Mammary epithelial cell (primary cell): ENCODE measurements around the gene VAMP3.

Source experiments
- CTCF ChIP-seq, 2 donors: IDR thresholded peaks in 1 of 2; conservative IDR thresholded peaks in 1 of 2; 2 replicates each; pipeline ENCODE4 v1.5.1; 2011 to 2012; ENCODE audit warnings: inconsistent platforms in 2 of 2, low read length in 2 of 2, mild to moderate bottlenecking in 2 of 2, control low read depth in 1 of 2, low read depth in 1 of 2; ENCODE audit not compliant: insufficient read depth in 1 of 2; ENCODE audit errors: extremely low read depth in 1 of 2
- EZH2 ChIP-seq: IDR thresholded peaks from 2 replicates; pipeline ENCODE4 v1.6.1; 2012; ENCODE audit warnings: low read length, inconsistent platforms, borderline replicate concordance

DNA sequence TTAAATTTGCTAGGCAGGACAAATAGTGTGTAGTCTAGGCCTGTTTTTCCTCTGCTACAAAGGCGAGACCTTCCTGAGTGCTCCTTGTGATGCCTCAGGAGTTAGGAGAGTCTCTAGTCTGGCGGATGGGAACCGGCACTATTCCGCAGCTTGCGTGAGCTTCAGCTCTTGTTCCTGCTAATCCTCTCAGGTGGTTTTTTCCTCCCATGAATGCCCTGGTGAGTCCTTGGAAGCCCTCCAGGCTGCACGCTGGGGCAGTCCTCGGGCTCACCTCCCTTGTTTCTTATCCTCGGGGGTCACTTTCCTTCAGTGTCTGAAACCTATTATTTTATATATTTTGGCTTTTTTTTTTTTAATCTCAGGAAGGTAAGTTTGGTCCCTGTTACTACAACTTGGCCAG is 53.6 kb downstream of the VAMP3 start:
- TF ChIP-seq CTCF (conservative IDR thresholded peaks at IDR 0.05 in 1 of 2, IDR thresholded peaks at IDR 0.05 in 1 of 2; ENCODE audit: extremely low read depth in 1 of 2, insufficient read depth in 1 of 2, low read depth in 1 of 2, low read length in 2 of 2) (no peak), EZH2 (no peak)
